Loucy (cell line): ENCODE measurements around the gene COL6A2.

Experiments
- H2AFZ ChIP-seq: fragments of 200-600 bp; sonication (generic); 2 replicates; pipeline ENCODE4 v1.6.0; 2016; ENCODE audit warnings: antibody characterized with exemption, mild to moderate bottlenecking, low read length, moderate library complexity
- H3F3A ChIP-seq: fragments of 200-600 bp; 2 replicates; pipeline ENCODE4 v1.6.0; 2016; ENCODE audit warnings: antibody characterized with exemption, low read depth, mild to moderate bottlenecking
- H3K27me3 ChIP-seq: fragments of 200-600 bp; sonication (generic); 2 replicates; pipeline ENCODE4 v1.6.1; 2014; ENCODE audit warnings: low read length, mild to moderate bottlenecking; ENCODE audit not compliant: insufficient read depth, poor library complexity, severe bottlenecking
- H3K36me3 ChIP-seq: fragments of 200-600 bp; sonication (generic); 2 replicates; pipeline ENCODE4 v1.6.1; 2016; ENCODE audit warnings: low read length; ENCODE audit not compliant: insufficient read depth
- H3K4me1 ChIP-seq: fragments of 200-600 bp; sonication (generic); 2 replicates; pipeline ENCODE4 v1.5.1; 2014; ENCODE audit warnings: low read length, mild to moderate bottlenecking; ENCODE audit not compliant: insufficient read depth, poor library complexity, severe bottlenecking
- H3K4me2 ChIP-seq: fragments of 200-600 bp; sonication (generic); 2 replicates; pipeline ENCODE4 v1.6.0; 2014; ENCODE audit warnings: antibody characterized with exemption, low read length, low read depth, mild to moderate bottlenecking; ENCODE audit not compliant: poor library complexity, severe bottlenecking
- H3K4me3 ChIP-seq: fragments of 200-600 bp; sonication (generic); 2 replicates; pipeline ENCODE4 v1.5.1; 2014; ENCODE audit warnings: low read length, mild to moderate bottlenecking, mixed read lengths; ENCODE audit not compliant: poor library complexity, severe bottlenecking
- H3K79me2 ChIP-seq: fragments of 200-600 bp; sonication (generic); 2 replicates; pipeline ENCODE4 v1.6.1; 2014; ENCODE audit warnings: low read length; ENCODE audit not compliant: insufficient read depth
- H3K9ac ChIP-seq: fragments of 200-600 bp; sonication (generic); 2 replicates; pipeline ENCODE4 v1.6.0; 2014; ENCODE audit warnings: mild to moderate bottlenecking, low read depth, low read length, moderate library complexity; ENCODE audit not compliant: poor library complexity, severe bottlenecking
- H3K9me2 ChIP-seq: fragments of 200-600 bp; sonication (generic); replicated peaks from 2 replicates; pipeline ENCODE4 v1.6.1; 2016; ENCODE audit warnings: low read depth, low read length, mixed read lengths
- H3K9me3 ChIP-seq: fragments of 200-600 bp; sonication (generic); 2 replicates; pipeline ENCODE4 v1.6.1; 2014; ENCODE audit warnings: mild to moderate bottlenecking, antibody characterized with exemption, low read length, low read depth; ENCODE audit not compliant: insufficient read depth
- H4K20me1 ChIP-seq: fragments of 200-600 bp; sonication (generic); 2 replicates; pipeline ENCODE4 v1.6.0; 2014; ENCODE audit warnings: antibody characterized with exemption, low read length, mild to moderate bottlenecking; ENCODE audit not compliant: insufficient read depth, poor library complexity, severe bottlenecking
- CTCF ChIP-seq: fragments of 200-600 bp; sonication (generic); conservative IDR thresholded peaks from 2 replicates; pipeline ENCODE4 v1.5.1; 2014; ENCODE audit warnings: mild to moderate bottlenecking, antibody characterized with exemption, low read length
- EZH2phosphoT487 ChIP-seq: fragments of 200-600 bp; IDR thresholded peaks from 2 replicates; pipeline ENCODE4 v1.6.1; 2018; ENCODE audit warnings: antibody characterized with exemption, mild to moderate bottlenecking, moderate library complexity, borderline replicate concordance

The COL6A2 gene

GRCh38 chr21:46163380-46163779 lies 65.5 kb downstream of the COL6A2 start:
- H3K36me3 ChIP-seq: no peaks in the 10 kb centered on the region
- H3K9ac ChIP-seq: no peak overlapping the region
- TF ChIP-seq EZH2phosphoT487 (no peak), CTCF (no peak)
- no peaks in the 10 kb centered on the region for H4K20me1 ChIP-seq
- H3F3A ChIP-seq: no peaks in the 10 kb centered on the region
- H3K9me2 ChIP-seq: no peaks in the 10 kb centered on the region
- no peak overlapping the region for H2AFZ ChIP-seq
- no peak overlapping the region for H3K4me3 ChIP-seq
- no peaks in the 10 kb centered on the region for H3K27me3 ChIP-seq
- H3K79me2 ChIP-seq: no peaks in the 10 kb centered on the region
- no peaks in the 10 kb centered on the region for H3K4me1 ChIP-seq
- no peak overlapping the region for H3K4me2 ChIP-seq
- H3K9me3 ChIP-seq: no peaks in the 10 kb centered on the region

DNA sequence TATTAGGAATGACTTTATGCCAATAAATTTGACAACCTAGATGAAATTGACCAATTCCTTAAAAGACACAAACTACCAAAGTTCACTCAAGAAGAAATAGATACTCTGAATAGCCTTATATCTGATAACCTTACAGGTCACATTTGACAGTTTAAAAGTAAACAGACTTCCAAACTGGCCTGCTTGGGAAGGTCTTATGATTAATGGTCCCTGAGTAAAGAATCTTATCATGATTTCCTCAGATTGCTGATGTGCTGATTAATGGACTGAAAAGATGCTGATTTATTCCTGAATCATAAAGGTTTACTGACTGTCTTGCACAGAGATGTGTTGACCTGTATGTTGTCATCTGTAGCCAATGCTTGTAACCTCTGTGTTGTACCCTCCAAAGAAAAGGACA lies 67.2 kb downstream of the COL6A2 start:
- TF ChIP-seq EZH2phosphoT487 (no peak), CTCF (no peak)

DNA sequence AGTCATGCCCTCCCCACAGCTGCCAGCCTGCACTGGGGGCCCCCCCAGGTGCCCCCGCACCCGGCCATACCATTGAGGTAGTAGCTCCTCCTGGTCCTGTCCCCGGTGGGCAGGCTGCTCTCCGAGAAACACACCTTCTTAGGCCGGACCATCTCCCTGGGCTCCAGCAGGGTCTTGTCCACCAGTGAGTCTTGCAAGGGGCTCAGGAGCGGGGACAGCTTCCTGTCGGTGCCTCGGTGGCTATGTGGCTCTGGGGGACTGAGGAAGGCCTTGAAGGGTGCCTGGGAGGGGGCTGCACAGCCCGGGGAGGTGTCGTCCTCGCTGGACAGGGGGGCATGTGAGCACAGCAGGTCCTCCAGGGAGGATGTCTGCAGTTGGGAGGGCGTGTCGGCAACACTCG lies 70.3 kb downstream of the COL6A2 start:
- TF ChIP-seq EZH2phosphoT487 (no peak), CTCF (no peak)
- Histone ChIP-seq H3K9me3 (no peaks in the 10 kb centered on the region; the same call in 1 of the 2 replicates), H3K4me2 (no peak overlapping the region), H2AFZ (no peak overlapping the region), H3K9ac (no peak overlapping the region), H3K79me2 (no peaks in the 10 kb centered on the region), H3K4me3 (no peak overlapping the region), H4K20me1 (no peaks in the 10 kb centered on the region), H3F3A (no peaks in the 10 kb centered on the region), H3K36me3 (no peaks in the 10 kb centered on the region), H3K27me3 (no peaks in the 10 kb centered on the region), H3K9me2 (no peaks in the 10 kb centered on the region), H3K4me1 (no peaks in the 10 kb centered on the region)

More for the DNA sequence above, 67.2 kb downstream of the COL6A2 start:
- H3K9me3 ChIP-seq: no peaks in the 10 kb centered on the region
- no peak overlapping the region for H2AFZ ChIP-seq
- no peak overlapping the region for H3K9ac ChIP-seq
- H4K20me1 ChIP-seq: no peaks in the 10 kb centered on the region
- no peaks in the 10 kb centered on the region for H3K4me1 ChIP-seq
- no peak overlapping the region for H3K4me3 ChIP-seq
- no peaks in the 10 kb centered on the region for H3F3A ChIP-seq
- H3K4me2 ChIP-seq: no peak overlapping the region
- H3K9me2 ChIP-seq: no peaks in the 10 kb centered on the region
- no peaks in the 10 kb centered on the region for H3K79me2 ChIP-seq
- H3K36me3 ChIP-seq: no peaks in the 10 kb centered on the region
- no peaks in the 10 kb centered on the region for H3K27me3 ChIP-seq
